ENCODE measurements around the gene RAB8A. TPM values are rescaled to one million over a fixed set of nuclear protein-coding genes. Genes with fewer than 3 reads are reported as not detected.
A peak's percentile ranks its signal among the peaks of the same experiment; 100 is the strongest.

Gene RAB8A
- total RNA-seq, 2 donors from 2014 or later = 40.5 to 41.5 TPM

DNA sequence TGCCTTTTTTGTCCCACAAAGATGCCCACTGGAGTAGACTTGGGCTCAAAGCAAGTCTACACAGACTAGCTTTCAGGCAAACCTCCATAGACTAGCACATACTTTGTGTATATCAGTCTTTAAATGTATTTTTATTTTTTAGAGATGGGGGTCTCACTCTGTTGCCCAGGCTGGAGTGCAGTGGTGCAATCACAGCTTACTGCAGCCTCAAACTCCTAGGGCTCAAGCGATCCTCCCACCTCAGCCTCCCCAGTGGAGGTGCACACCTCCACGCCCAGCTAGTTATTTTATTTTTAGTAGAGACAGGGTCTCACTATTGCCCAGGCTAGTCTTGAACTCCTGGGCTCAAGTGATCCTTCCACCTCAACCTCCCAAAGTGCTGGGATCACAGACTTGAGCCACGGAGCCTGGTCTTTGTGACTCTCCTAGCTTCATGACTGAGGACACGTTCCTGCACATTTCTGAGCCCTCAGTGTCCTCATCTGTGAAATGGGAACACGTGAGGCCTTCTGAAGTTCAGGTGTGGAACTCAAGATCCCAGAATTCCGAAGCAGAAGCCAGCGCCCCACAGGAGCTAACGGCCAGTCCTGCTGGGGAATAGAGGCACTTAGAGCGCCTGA is 40.5 kb upstream of the RAB8A start:
- Histone ChIP-seq H3K9me3 (no peaks in the 10 kb centered on the region), H3K4me1 (ENCODE audit: control insufficient read depth in 1 of 2, low read depth in 2 of 2) (peaks cover 19 to 57% of the 10 kb centered on the region in 2 donors), H3K27me3 (replicated peaks; ENCODE audit: insufficient read depth) (no peaks in the 10 kb centered on the region), H3K4me3 (peak overlapping the region; percentile 94), H3K27ac (peak overlapping the region; percentile 79 to 97), H3K36me3 (peaks cover 8% of the 10 kb centered on the region)
- DNase-seq (ENCODE audit: low spot score) (no peak), ATAC-seq (ENCODE audit: insufficient number of reproducible peaks, low FRiP score, low read depth) (no peak)
- TF ChIP-seq CTCF (IDR thresholded peaks at IDR 0.05) = no peak

- Histone ChIP-seq H3K4me3 (no peak overlapping the region), H3K4me1 (ENCODE audit: control insufficient read depth in 1 of 2, low read depth in 2 of 2) (peaks cover 20 to 55% of the 10 kb centered on the region in 2 donors), H3K36me3 (peaks cover 8% of the 10 kb centered on the region), H3K27ac (peak overlapping the region; percentile 79 to 97), H3K27me3 (replicated peaks; ENCODE audit: insufficient read depth) (no peaks in the 10 kb centered on the region), H3K9me3 (no peaks in the 10 kb centered on the region)
- no peak for TF ChIP-seq CTCF (IDR thresholded peaks at IDR 0.05)
- DNase-seq (ENCODE audit: low spot score) (no peak), ATAC-seq (ENCODE audit: insufficient number of reproducible peaks, low FRiP score, low read depth) (no peak)
These were observed 38.2 kb upstream of the RAB8A start for GRCh38 chr19:16073481-16073880.

GRCh38 chr19:16073988-16074387 is 37.7 kb upstream of the RAB8A start:
- H3K36me3 ChIP-seq = peaks cover 8% of the 10 kb centered on the region
- H3K9me3 ChIP-seq = no peaks in the 10 kb centered on the region
- H3K27me3 ChIP-seq (replicated peaks; ENCODE audit: insufficient read depth) = no peaks in the 10 kb centered on the region
- peaks cover 20 to 55% of the 10 kb centered on the region in 2 donors for H3K4me1 ChIP-seq (ENCODE audit: control insufficient read depth in 1 of 2, low read depth in 2 of 2)
- DNase-seq (ENCODE audit: low spot score) = no peak
- TF ChIP-seq CTCF (IDR thresholded peaks at IDR 0.05) = no peak
- ATAC-seq (ENCODE audit: insufficient number of reproducible peaks, low FRiP score, low read depth) = no peak
- H3K27ac ChIP-seq = peak overlapping the region; percentile 99 to 100
- H3K4me3 ChIP-seq = no peak overlapping the region

DNA sequence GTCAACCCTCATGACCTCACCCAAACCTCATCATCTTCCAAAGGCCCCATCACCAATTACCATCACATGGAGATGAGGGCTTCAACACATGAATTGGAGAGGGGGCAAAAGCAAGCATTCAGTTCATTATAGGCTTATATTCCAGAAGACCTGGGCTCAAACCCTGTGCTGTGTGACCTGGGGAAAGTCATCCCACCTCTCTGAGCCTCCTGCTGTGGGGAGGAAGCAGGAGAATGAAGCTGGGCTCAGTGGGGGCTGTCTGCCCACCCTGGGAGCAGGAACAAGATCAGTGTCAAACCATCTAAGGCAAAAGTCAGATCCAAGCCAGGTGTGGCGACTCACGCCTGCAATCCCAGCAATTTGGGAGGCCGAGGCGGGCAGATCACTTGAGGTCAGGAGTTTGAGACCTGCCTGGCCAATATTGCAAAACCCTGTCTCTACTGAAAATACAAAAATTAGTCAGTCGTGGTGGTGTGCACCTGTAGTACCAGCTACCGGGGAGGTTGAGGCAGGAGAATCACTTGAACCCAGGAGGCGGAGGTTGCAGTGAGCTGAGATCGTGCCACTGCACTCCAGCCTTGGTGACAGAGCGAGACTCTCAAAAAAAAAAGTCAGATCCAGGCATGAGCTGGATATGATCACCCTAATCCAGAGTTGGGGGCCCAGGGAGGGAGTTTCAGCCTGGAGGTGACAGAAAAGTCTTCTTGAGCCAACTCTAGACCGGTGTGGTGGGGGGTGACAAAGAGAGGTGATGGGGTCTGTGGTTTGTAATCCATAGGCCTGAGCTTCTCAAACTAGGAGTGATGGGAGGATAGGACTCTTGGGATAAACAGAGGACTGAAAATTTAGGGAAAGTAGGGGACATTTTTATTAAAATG is 37.0 kb upstream of the RAB8A start:
- DNase-seq (ENCODE audit: low spot score) = no peak
- Histone ChIP-seq H3K27me3 (replicated peaks; ENCODE audit: insufficient read depth) (no peaks in the 10 kb centered on the region), H3K4me3 (peak overlapping the region; percentile 94), H3K36me3 (peaks cover 8% of the 10 kb centered on the region), H3K9me3 (no peaks in the 10 kb centered on the region), H3K4me1 (ENCODE audit: control insufficient read depth in 1 of 2, low read depth in 2 of 2) (peaks cover 25 to 63% of the 10 kb centered on the region in 2 donors), H3K27ac (peak overlapping the region; percentile 99 to 100)
- no peak for ATAC-seq (ENCODE audit: insufficient number of reproducible peaks, low FRiP score, low read depth)
- no peak for TF ChIP-seq CTCF (IDR thresholded peaks at IDR 0.05)

DNA sequence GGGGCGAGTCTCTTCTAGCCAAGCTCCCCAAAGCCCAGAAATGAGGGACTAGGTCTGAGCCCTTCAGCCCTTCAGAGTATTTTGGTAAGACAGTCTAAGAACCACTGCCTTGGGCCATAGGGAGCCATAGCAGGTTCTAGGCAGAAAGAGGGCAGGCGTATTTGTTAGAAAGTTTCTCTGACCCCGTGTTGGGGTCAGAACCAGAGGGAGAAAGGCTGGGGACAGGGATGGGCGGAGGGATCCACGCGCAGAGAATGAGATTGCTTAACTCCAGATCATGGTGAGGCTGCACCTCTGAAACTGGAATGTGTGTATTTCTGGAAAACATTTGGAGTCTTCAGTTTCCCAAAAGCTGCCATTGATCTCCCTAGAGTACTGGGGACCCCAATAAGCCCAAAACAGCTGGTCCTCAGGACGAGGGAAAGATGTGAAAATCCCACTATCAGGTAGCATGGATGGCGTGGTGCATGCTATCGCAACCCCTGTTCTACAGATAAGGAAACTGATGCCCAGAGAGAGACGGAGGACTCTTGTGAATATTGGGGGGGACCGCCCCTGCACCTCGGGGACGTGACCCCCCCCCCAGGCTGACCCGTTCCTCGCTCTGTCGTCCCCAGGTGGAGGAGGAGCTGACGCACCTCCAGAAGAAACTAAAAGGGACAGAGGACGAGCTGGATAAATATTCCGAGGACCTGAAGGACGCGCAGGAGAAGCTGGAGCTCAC is 36.1 kb upstream of the RAB8A start:
- no peak for TF ChIP-seq CTCF (IDR thresholded peaks at IDR 0.05)
- Histone ChIP-seq H3K4me1 (ENCODE audit: control insufficient read depth in 1 of 2, low read depth in 2 of 2) (peaks cover 34 to 66% of the 10 kb centered on the region in 2 donors), H3K27me3 (replicated peaks; ENCODE audit: insufficient read depth) (no peaks in the 10 kb centered on the region), H3K9me3 (no peaks in the 10 kb centered on the region), H3K36me3 (peaks cover 8% of the 10 kb centered on the region), H3K4me3 (peak overlapping the region; percentile 94), H3K27ac (peak overlapping the region; percentile 99 to 100)
- DNase-seq (ENCODE audit: low spot score) = no peak
- no peak for ATAC-seq (ENCODE audit: insufficient number of reproducible peaks, low FRiP score, low read depth)

All from thoracic aorta (tissue), 2 donors.